ENCODE results near the gene ERC2.

Gene ERC2

DNA sequence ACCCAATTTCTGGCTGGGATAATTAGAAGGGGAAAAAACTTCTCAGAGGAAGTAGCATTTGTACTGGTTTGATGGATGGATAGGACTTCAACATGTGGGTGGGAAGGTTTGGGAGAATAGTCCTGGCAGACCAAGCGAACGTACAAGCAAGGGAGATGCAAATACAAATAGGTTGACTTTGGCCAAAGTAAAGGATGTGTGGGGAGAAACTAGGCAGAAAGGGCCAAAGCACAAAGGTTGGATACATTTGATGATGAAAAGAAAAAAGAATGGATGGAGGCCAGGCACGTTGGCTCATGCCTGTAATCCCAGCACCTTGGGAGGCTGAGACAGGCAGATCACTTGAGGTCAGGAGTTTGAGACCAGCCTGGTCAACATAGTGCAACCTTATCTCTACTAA is 63.4 kb downstream of the ERC2 start:
- TF ChIP-seq, protein P1, sequence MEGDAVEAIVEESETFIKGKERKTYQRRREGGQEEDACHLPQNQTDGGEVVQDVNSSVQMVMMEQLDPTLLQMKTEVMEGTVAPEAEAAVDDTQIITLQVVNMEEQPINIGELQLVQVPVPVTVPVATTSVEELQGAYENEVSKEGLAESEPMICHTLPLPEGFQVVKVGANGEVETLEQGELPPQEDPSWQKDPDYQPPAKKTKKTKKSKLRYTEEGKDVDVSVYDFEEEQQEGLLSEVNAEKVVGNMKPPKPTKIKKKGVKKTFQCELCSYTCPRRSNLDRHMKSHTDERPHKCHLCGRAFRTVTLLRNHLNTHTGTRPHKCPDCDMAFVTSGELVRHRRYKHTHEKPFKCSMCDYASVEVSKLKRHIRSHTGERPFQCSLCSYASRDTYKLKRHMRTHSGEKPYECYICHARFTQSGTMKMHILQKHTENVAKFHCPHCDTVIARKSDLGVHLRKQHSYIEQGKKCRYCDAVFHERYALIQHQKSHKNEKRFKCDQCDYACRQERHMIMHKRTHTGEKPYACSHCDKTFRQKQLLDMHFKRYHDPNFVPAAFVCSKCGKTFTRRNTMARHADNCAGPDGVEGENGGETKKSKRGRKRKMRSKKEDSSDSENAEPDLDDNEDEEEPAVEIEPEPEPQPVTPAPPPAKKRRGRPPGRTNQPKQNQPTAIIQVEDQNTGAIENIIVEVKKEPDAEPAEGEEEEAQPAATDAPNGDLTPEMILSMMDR (IDR thresholded peaks at IDR 0.05; ENCODE audit: control insufficient read depth, extremely low read depth, insufficient read depth): no peak
- no peak overlapping the region for H3K4me3 ChIP-seq (ENCODE audit: low read depth, low read length)
- DNase-seq (ENCODE audit: low read depth): no peak

DNA sequence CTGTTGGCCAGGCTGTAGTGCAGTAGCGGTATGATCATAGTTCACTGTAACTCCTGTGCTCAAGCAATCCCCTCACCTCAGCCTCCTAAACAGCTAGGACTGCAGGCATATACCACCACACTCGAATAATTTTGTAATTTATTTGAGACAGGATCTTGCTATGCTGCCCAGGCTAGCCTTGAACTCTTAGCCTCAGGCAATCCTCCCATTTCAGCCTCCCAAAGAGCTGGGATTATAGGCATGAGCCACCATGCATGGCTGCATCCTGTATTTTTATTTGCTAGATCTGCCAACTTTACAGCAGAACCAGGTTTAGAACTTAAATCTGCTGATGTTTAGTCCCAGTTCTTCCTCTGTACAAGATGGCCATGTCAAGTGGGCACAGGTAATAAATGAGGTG is 69.6 kb downstream of the ERC2 start:
- TF ChIP-seq, protein P1 (IDR thresholded peaks at IDR 0.05; ENCODE audit: control insufficient read depth, extremely low read depth, insufficient read depth): no peak
- H3K4me3 ChIP-seq (ENCODE audit: low read depth, low read length): no peak overlapping the region
- DNase-seq (ENCODE audit: low read depth): no peak

DNA sequence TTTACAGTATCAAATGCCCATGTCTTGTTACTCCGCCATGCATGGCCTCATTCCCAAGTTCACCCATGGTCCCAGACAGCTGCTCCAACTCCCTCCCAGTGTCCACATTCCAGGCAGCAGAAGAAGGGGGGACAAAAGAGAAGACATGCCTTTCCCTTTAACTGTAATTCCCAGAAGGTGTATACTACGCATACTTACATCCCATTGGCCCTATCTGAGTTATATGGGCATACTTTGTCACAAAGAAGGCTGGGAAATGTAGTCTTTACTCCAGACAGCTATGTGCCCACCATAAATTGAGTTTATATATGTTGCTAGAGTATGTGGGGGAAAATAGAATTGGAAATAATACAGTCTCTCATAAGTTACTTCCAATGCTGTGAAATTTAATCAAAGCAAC is 70.5 kb downstream of the ERC2 start:
- H3K4me3 ChIP-seq (ENCODE audit: low read depth, low read length): no peak overlapping the region
- TF ChIP-seq, protein P1 (IDR thresholded peaks at IDR 0.05; ENCODE audit: control insufficient read depth, extremely low read depth, insufficient read depth): no peak
- no peak for DNase-seq (ENCODE audit: low read depth)

GRCh38 chr3:56389183-56389830 is 79.0 kb downstream of the ERC2 start:
- DNase-seq (ENCODE audit: low read depth): no peak
- TF ChIP-seq, protein P1 (IDR thresholded peaks at IDR 0.05; ENCODE audit: control insufficient read depth, extremely low read depth, insufficient read depth): no peak
- no peak overlapping the region for H3K4me3 ChIP-seq (ENCODE audit: low read depth, low read length)

DNA sequence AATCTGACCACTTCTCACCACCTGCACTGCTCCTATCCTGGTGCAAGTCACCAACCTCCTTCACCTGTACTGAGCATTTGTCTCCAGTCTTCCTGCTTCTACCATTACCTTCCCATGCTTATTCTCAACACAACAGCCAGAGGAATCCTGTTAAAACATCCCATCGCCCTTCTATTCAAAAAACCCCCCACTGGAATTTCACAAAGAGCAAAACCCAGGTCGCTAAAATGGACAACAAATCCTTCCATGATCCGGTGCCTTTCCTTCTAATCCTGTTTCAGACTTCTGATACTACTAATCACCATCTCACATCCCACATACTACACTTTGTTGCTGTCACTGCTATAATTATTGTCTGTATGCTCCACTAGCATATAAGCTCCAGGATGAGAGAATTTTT is 85.2 kb downstream of the ERC2 start:
- H3K4me3 ChIP-seq (ENCODE audit: low read depth, low read length): no peak overlapping the region
- TF ChIP-seq, protein P1 (IDR thresholded peaks at IDR 0.05; ENCODE audit: control insufficient read depth, extremely low read depth, insufficient read depth): no peak
- no peak for DNase-seq (ENCODE audit: low read depth)

GRCh38 chr3:56379723-56380287 is 88.5 kb downstream of the ERC2 start:
- no peak overlapping the region for H3K4me3 ChIP-seq (ENCODE audit: low read depth, low read length)
- TF ChIP-seq, protein P1 (IDR thresholded peaks at IDR 0.05; ENCODE audit: control insufficient read depth, extremely low read depth, insufficient read depth): no peak
- no peak for DNase-seq (ENCODE audit: low read depth)

GRCh38 chr3:56375654-56376053 is 92.6 kb downstream of the ERC2 start:
- TF ChIP-seq, protein P1 (IDR thresholded peaks at IDR 0.05; ENCODE audit: control insufficient read depth, extremely low read depth, insufficient read depth): no peak

More at GRCh38 chr3:56375654-56376053, 92.6 kb downstream of the ERC2 start:
- DNase-seq (ENCODE audit: low read depth): no peak
- H3K4me3 ChIP-seq (ENCODE audit: low read depth, low read length): no peak overlapping the region

Measured in LNCaP clone FGC (cell line).